Duodenal mucosa (tissue), 2 donors: Measurements from ENCODE around the gene CNTN6.

Experiments used
- H3K27ac ChIP-seq: one replicate; pipeline ENCODE4 v1.7.0; 2013; ENCODE audit warnings: low read depth, low read length
- H3K27me3 ChIP-seq, 2 donors: one replicate each; pipeline ENCODE4 v1.7.0; 2013; ENCODE audit warnings: low read length in 2 of 2, control low read depth in 1 of 2; ENCODE audit not compliant: insufficient read depth in 2 of 2, control insufficient read depth in 1 of 2
- H3K36me3 ChIP-seq, 2 donors: one replicate each; pipeline ENCODE4 v1.7.0; 2013; ENCODE audit warnings: low read length in 2 of 2, control low read depth in 1 of 2; ENCODE audit not compliant: insufficient read depth in 2 of 2, control insufficient read depth in 1 of 2
- H3K4me1 ChIP-seq, 2 donors: one replicate each; pipeline ENCODE4 v1.7.0; 2013; ENCODE audit warnings: low read length in 2 of 2, control low read depth in 1 of 2; ENCODE audit not compliant: insufficient read depth in 2 of 2, control insufficient read depth in 1 of 2
- H3K4me3 ChIP-seq, 2 donors: one replicate each; pipeline ENCODE4 v1.7.0; 2013; ENCODE audit warnings: low read length in 2 of 2, low read depth in 1 of 2
- H3K9ac ChIP-seq, 2 donors: one replicate each; pipeline ENCODE4 v1.7.0; 2013; ENCODE audit warnings: low read length in 2 of 2, low read depth in 1 of 2
- H3K9me3 ChIP-seq, 2 donors: one replicate each; pipeline ENCODE4 v1.7.0; 2013; ENCODE audit warnings: low read length in 2 of 2, control low read depth in 1 of 2; ENCODE audit not compliant: control insufficient read depth in 1 of 2

CNTN6 gene

GRCh38 chr3:1262246-1262645 lies 169.4 kb downstream of the CNTN6 start:
- no peaks in the 10 kb centered on the region for H3K36me3 ChIP-seq
- no peak overlapping the region for H3K27ac ChIP-seq
- no peak overlapping the region for H3K4me3 ChIP-seq
- no peaks in the 10 kb centered on the region for H3K27me3 ChIP-seq
- H3K9me3 ChIP-seq: no peaks in the 10 kb centered on the region
- H3K4me1 ChIP-seq: no peaks in the 10 kb centered on the region
- no peak overlapping the region for H3K9ac ChIP-seq

DNA sequence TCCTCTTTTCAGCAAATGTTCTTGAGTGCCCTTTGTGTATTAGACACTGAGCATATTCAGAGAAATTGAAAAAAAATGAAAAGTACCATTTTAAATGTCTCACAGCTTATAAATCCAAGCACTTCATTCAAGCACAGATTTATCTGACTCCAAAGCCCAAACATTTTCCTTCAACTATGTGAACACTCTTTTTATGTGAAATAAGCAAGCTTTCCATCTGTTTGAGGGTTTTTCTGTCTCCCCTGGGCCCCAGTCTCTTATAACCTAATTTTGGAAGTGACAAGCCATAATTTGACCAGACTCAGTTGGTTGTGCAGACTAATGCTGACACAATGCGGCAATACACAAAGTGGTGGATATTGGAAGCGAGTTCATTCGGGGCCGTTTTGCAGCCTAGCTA lies 170.3 kb downstream of the CNTN6 start:
- H3K27me3 ChIP-seq: no peaks in the 10 kb centered on the region
- H3K4me3 ChIP-seq: no peak overlapping the region
- no peaks in the 10 kb centered on the region for H3K4me1 ChIP-seq
- H3K36me3 ChIP-seq: no peaks in the 10 kb centered on the region
- no peak overlapping the region for H3K27ac ChIP-seq
- no peak overlapping the region for H3K9ac ChIP-seq
- H3K9me3 ChIP-seq: no peaks in the 10 kb centered on the region

GRCh38 chr3:1269808-1270207 lies 177.0 kb downstream of the CNTN6 start:
- H3K27me3 ChIP-seq: no peaks in the 10 kb centered on the region
- H3K4me1 ChIP-seq: no peaks in the 10 kb centered on the region

DNA sequence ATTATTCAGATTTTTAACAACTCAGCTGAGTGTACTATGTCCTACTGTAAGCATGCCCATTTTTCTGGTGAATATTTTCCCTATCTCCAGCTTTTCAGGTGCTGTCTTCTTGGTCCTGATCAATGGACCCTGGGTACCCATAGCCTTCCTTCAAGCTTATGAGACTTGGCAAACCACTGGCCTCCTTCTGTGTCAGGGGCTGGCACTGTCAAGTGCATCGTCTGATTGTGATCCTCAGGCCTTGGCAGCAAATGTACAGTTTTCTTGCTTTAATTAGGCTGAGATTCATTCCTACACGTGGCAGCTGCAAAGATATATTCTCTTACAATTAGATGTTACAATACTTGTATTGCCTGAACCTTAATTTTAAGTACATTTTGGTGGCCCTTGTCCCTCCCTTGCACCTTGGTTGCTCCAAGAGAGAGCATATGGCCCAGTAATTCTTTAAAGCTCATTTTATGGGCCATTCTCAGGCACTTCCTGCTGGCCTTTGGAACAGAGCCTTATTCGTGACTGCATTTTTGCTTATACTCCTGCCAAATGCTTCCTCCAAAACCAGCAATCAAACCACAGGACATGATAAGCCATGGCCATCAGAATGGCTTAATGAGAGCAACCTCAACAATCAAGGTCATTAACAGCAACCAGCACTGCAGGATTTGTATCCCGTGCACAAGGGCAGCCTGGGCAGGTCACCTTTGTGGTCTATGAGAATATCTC lies 179.9 kb downstream of the CNTN6 start:
- H3K36me3 ChIP-seq: no peaks in the 10 kb centered on the region
- no peaks in the 10 kb centered on the region for H3K4me1 ChIP-seq
- H3K27me3 ChIP-seq: no peaks in the 10 kb centered on the region
- H3K27ac ChIP-seq: no peak overlapping the region
- no peak overlapping the region for H3K9ac ChIP-seq
- H3K4me3 ChIP-seq: no peak overlapping the region
- H3K9me3 ChIP-seq: no peaks in the 10 kb centered on the region

More at GRCh38 chr3:1269808-1270207, 177.0 kb downstream of the CNTN6 start:
- H3K9ac ChIP-seq: no peak overlapping the region
- H3K4me3 ChIP-seq: no peak overlapping the region
- no peaks in the 10 kb centered on the region for H3K9me3 ChIP-seq
- no peaks in the 10 kb centered on the region for H3K36me3 ChIP-seq
- no peak overlapping the region for H3K27ac ChIP-seq

GRCh38 chr3:1275495-1275894 lies 182.7 kb downstream of the CNTN6 start:
- no peak overlapping the region for H3K4me3 ChIP-seq
- H3K4me1 ChIP-seq: no peaks in the 10 kb centered on the region
- H3K36me3 ChIP-seq: no peaks in the 10 kb centered on the region
- H3K9me3 ChIP-seq: no peaks in the 10 kb centered on the region
- H3K27ac ChIP-seq: no peak overlapping the region
- H3K27me3 ChIP-seq: no peaks in the 10 kb centered on the region
- H3K9ac ChIP-seq: no peak overlapping the region

GRCh38 chr3:1287815-1288214 lies 195.0 kb downstream of the CNTN6 start:
- Histone ChIP-seq H3K9me3 (peaks cover 3 to 8% of the 10 kb centered on the region in 2 donors), H3K36me3 (no peaks in the 10 kb centered on the region), H3K9ac (no peak overlapping the region), H3K4me1 (no peaks in the 10 kb centered on the region), H3K27ac (no peak overlapping the region), H3K4me3 (no peak overlapping the region), H3K27me3 (no peaks in the 10 kb centered on the region)

- H3K27me3 ChIP-seq: no peaks in the 10 kb centered on the region
- no peaks in the 10 kb centered on the region for H3K36me3 ChIP-seq
- H3K4me3 ChIP-seq: no peak overlapping the region
- no peak overlapping the region for H3K9ac ChIP-seq
- H3K9me3 ChIP-seq: peaks cover 3 to 8% of the 10 kb centered on the region in 2 donors
- no peaks in the 10 kb centered on the region for H3K4me1 ChIP-seq
- H3K27ac ChIP-seq: no peak overlapping the region
These were observed 196.1 kb downstream of the CNTN6 start for GRCh38 chr3:1288805-1289494.

- H3K36me3 ChIP-seq: no peaks in the 10 kb centered on the region
- H3K27ac ChIP-seq: no peak overlapping the region
- H3K9me3 ChIP-seq: peaks cover 3 to 8% of the 10 kb centered on the region in 2 donors
- no peak overlapping the region for H3K4me3 ChIP-seq
- no peaks in the 10 kb centered on the region for H3K27me3 ChIP-seq
- no peaks in the 10 kb centered on the region for H3K4me1 ChIP-seq
- no peak overlapping the region for H3K9ac ChIP-seq
These were observed 199.8 kb downstream of the CNTN6 start for GRCh38 chr3:1292571-1293071.

DNA sequence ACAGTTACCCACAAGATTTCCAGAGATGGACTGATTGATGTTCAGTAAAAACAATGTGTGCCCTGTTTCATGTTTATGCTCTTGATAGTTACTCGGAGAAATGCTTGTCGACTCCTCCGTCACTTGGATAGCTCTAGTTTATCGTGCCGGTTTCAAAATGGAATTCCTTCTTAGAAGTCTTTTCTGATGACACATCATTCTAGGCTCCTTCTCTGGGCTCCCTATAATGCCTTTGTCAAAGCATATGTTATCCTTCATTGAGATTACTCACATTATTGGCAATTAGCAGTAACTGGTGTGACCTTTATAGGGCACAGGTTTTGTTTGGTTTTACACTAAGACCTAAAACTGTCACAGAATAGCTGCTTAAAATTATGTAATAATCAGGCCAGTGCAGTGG lies 201.8 kb downstream of the CNTN6 start:
- Histone ChIP-seq H3K9ac (no peak overlapping the region), H3K27me3 (no peaks in the 10 kb centered on the region), H3K4me1 (no peaks in the 10 kb centered on the region), H3K4me3 (no peak overlapping the region), H3K36me3 (no peaks in the 10 kb centered on the region), H3K27ac (no peak overlapping the region), H3K9me3 (peaks cover 0 to 8% of the 10 kb centered on the region in 2 donors)

GRCh38 chr3:1318296-1319005 lies 225.6 kb downstream of the CNTN6 start:
- no peak overlapping the region for H3K27ac ChIP-seq
- no peaks in the 10 kb centered on the region for H3K27me3 ChIP-seq
- no peaks in the 10 kb centered on the region for H3K36me3 ChIP-seq
- no peaks in the 10 kb centered on the region for H3K4me1 ChIP-seq
- H3K9ac ChIP-seq: no peak overlapping the region
- no peak overlapping the region for H3K4me3 ChIP-seq
- no peaks in the 10 kb centered on the region for H3K9me3 ChIP-seq
